Neural progenitor cell (in vitro differentiated cells): ENCODE measurements around the gene PTTG1IP. TPM values are rescaled to one million over a fixed set of nuclear protein-coding genes. Genes with fewer than 3 reads are reported as not detected.

ENCODE experiments used
- DNase-seq: peaks from one replicate; pipeline ENCODE4 v3.0.0-alpha.2; 2016; ENCODE audit warnings: low spot score
- H2AFZ ChIP-seq: fragments of 200-600 bp; sonication (generic); replicated peaks from 2 replicates; pipeline ENCODE4 v1.6.1; 2016; ENCODE audit warnings: antibody characterized with exemption
- H3F3A ChIP-seq: fragments of 200-600 bp; sonication (generic); 2 replicates; pipeline ENCODE4 v1.6.1; 2016; ENCODE audit warnings: antibody characterized with exemption, low read depth
- H3K27ac ChIP-seq: fragments of 200-600 bp; sonication (generic); 2 replicates; pipeline ENCODE4 v1.5.1; 2016; ENCODE audit warnings: mild to moderate bottlenecking
- H3K27me3 ChIP-seq: fragments of 200-600 bp; sonication (generic); 2 replicates; pipeline ENCODE4 v1.6.1; 2016; ENCODE audit warnings: mild to moderate bottlenecking, moderate library complexity
- H3K36me3 ChIP-seq: fragments of 200-600 bp; sonication (generic); 2 replicates; pipeline ENCODE4 v1.5.1; 2016
- H3K4me1 ChIP-seq: fragments of 200-600 bp; sonication (generic); 2 replicates; pipeline ENCODE4 v1.6.1; 2016; ENCODE audit warnings: mixed run types
- H3K4me2 ChIP-seq: fragments of 200-600 bp; sonication (generic); 2 replicates; pipeline ENCODE4 v1.6.1; 2016
- H3K4me3 ChIP-seq: fragments of 200-600 bp; sonication (generic); 2 replicates; pipeline ENCODE4 v1.5.1; 2016
- H3K79me2 ChIP-seq: fragments of 200-600 bp; sonication (generic); 2 replicates; pipeline ENCODE4 v1.6.1; 2016; ENCODE audit warnings: low read depth
- H3K9ac ChIP-seq: fragments of 200-600 bp; sonication (generic); 2 replicates; pipeline ENCODE4 v1.6.1; 2016
- H3K9me3 ChIP-seq: fragments of 200-600 bp; sonication (generic); 2 replicates; pipeline ENCODE4 v1.5.1; 2016; ENCODE audit warnings: low read depth
- H4K20me1 ChIP-seq: fragments of 200-600 bp; sonication (generic); 2 replicates; pipeline ENCODE4 v1.6.1; 2016; ENCODE audit warnings: low read depth
- H3K27ac Mint-ChIP-seq: 3 replicates; pipeline ENCODE4 v1.8.0; 2021; ENCODE audit warnings: mixed read lengths
- H3K27me3 Mint-ChIP-seq: 2 replicates; pipeline ENCODE4 v1.8.0; 2022; ENCODE audit warnings: low read depth, mild to moderate bottlenecking, inconsistent platforms, moderate library complexity, mixed read lengths; ENCODE audit not compliant: insufficient read depth
- H3K36me3 Mint-ChIP-seq: 3 replicates; pipeline ENCODE4 v1.8.0; 2021; ENCODE audit warnings: mixed read lengths
- H3K4me1 Mint-ChIP-seq: 3 replicates; pipeline ENCODE4 v1.8.0; 2021; ENCODE audit warnings: mixed read lengths
- H3K4me3 Mint-ChIP-seq: 3 replicates; pipeline ENCODE4 v1.8.0; 2021; ENCODE audit warnings: mild to moderate bottlenecking, moderate library complexity, mixed read lengths
- H3K9me3 Mint-ChIP-seq: 3 replicates; pipeline ENCODE4 v1.8.0; 2020; ENCODE audit warnings: mixed read lengths
- EZH2 ChIP-seq: fragments of 200-600 bp; sonication (generic); IDR thresholded peaks from 2 replicates; pipeline ENCODE4 v1.6.1; 2017; ENCODE audit warnings: antibody characterized with exemption, mild to moderate bottlenecking, moderate library complexity
- EZH2phosphoT487 ChIP-seq: fragments of 200-600 bp; sonication (generic); IDR thresholded peaks from 2 replicates; pipeline ENCODE4 v1.6.1; 2017; ENCODE audit warnings: antibody characterized with exemption
- total RNA-seq: library from RNA; depleted of rRNA; stranded (reverse); fragments of >200 nt; gene quantifications from 2 replicates; pipeline ENCODE4 v1.2.3, GENCODE V29; 2015; ENCODE audit warnings: low replicate concordance
- TF ChIP-seq, protein P1 (sequence below): fragments of 200-600 bp; sonication (generic); IDR thresholded peaks from 2 replicates; pipeline ENCODE4 v1.5.1; 2017; ENCODE audit warnings: antibody characterized with exemption, mild to moderate bottlenecking

PTTG1IP gene
- total RNA-seq, 1 donor from 2014 or later = 162 TPM

DNA sequence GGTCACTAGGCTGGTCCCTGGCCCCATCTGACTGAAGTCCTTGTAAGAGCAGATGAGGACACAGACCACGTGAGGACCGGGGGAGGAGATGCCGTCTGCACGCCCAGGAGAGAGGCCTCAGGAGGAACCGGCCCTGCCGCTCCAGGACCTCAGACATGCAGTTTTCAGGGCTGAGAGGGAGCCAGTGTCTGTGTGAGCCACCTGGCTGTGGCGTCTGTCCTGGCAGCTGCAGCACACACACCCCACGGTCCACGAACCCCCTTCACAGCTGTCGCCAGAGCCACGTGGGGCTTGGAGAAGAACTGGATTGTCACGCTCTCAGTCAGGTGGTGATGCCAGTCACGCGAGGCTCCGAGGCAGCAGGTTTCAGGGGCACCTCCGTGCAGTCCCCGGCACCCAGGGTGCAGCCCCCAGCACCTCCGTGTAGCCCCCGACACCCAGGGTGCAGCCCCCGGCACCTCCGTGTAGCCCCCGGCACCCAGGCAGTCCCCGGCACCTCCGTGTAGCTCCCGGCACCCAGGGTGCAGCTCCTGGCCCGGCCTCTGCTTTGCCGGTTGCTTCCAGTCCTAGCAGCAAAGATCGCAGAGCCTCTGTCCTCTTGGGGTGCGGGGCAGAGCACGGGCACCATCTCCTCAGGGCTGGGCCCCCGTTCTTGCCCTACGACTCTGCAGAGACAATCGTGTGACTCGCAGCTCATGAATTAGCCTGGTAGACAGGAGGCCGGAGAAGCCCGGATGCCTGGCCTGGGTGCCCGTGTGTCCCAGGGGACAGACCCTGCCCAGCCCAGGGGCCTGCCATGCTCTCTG lies 36.6 kb downstream of the PTTG1IP start:
- no peaks in the 10 kb centered on the region for H3F3A ChIP-seq
- H3K27me3 ChIP-seq = no peaks in the 10 kb centered on the region
- no peak for TF ChIP-seq EZH2
- TF ChIP-seq, protein P1, sequence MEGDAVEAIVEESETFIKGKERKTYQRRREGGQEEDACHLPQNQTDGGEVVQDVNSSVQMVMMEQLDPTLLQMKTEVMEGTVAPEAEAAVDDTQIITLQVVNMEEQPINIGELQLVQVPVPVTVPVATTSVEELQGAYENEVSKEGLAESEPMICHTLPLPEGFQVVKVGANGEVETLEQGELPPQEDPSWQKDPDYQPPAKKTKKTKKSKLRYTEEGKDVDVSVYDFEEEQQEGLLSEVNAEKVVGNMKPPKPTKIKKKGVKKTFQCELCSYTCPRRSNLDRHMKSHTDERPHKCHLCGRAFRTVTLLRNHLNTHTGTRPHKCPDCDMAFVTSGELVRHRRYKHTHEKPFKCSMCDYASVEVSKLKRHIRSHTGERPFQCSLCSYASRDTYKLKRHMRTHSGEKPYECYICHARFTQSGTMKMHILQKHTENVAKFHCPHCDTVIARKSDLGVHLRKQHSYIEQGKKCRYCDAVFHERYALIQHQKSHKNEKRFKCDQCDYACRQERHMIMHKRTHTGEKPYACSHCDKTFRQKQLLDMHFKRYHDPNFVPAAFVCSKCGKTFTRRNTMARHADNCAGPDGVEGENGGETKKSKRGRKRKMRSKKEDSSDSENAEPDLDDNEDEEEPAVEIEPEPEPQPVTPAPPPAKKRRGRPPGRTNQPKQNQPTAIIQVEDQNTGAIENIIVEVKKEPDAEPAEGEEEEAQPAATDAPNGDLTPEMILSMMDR = no peak
- no peak for TF ChIP-seq EZH2phosphoT487
- no peak overlapping the region for H3K9ac ChIP-seq
- no peak overlapping the region for H3K27ac ChIP-seq
- H3K79me2 ChIP-seq = no peaks in the 10 kb centered on the region
- no peaks in the 10 kb centered on the region for H3K4me1 ChIP-seq
- no peak overlapping the region for H2AFZ ChIP-seq
- H3K27me3 Mint-ChIP-seq = peaks cover 12% of the 10 kb centered on the region
- no peak overlapping the region for H3K4me3 ChIP-seq
- H3K27ac Mint-ChIP-seq = no peak overlapping the region
- peaks cover 2% of the 10 kb centered on the region for H3K4me1 Mint-ChIP-seq
- no peak overlapping the region for H3K4me3 Mint-ChIP-seq
- H3K9me3 ChIP-seq = no peaks in the 10 kb centered on the region
- H3K36me3 Mint-ChIP-seq = no peaks in the 10 kb centered on the region
- H3K9me3 Mint-ChIP-seq = no peaks in the 10 kb centered on the region
- no peak for DNase-seq
- H3K36me3 ChIP-seq = no peaks in the 10 kb centered on the region
- H3K4me2 ChIP-seq = no peak overlapping the region
- H4K20me1 ChIP-seq = no peaks in the 10 kb centered on the region

DNA sequence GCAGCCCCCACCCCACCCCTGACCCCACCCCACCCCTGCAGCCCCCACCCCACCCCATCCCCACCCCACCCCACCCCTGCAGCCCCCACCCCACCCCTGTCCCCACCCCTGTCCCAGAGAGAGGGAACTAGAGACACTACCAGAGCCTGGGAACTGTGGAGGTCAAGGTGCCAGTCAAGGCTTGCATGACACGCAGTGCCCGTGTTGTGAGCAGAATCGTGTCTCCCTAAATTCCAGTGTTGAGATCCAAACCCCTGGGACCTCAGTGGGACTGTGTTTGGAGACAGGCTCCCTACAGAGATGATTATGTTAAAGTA lies 37.2 kb downstream of the PTTG1IP start:
- Histone ChIP-seq H3K27me3 (no peaks in the 10 kb centered on the region), H2AFZ (no peak overlapping the region), H3K9me3 (no peaks in the 10 kb centered on the region), H3K79me2 (no peaks in the 10 kb centered on the region), H3K36me3 (no peaks in the 10 kb centered on the region), H3K4me1 (no peaks in the 10 kb centered on the region), H3K27ac (no peak overlapping the region), H3F3A (no peaks in the 10 kb centered on the region), H3K9ac (no peak overlapping the region), H4K20me1 (no peaks in the 10 kb centered on the region), H3K4me2 (no peak overlapping the region), H3K4me3 (no peak overlapping the region)
- peaks cover 2% of the 10 kb centered on the region for H3K4me1 Mint-ChIP-seq
- peaks cover 11% of the 10 kb centered on the region for H3K27me3 Mint-ChIP-seq
- H3K4me3 Mint-ChIP-seq = no peak overlapping the region
- no peaks in the 10 kb centered on the region for H3K9me3 Mint-ChIP-seq
- no peaks in the 10 kb centered on the region for H3K36me3 Mint-ChIP-seq
- no peak overlapping the region for H3K27ac Mint-ChIP-seq
- no peak for DNase-seq
- TF ChIP-seq EZH2phosphoT487 (no peak), EZH2 (no peak)
- TF ChIP-seq, protein P1 = no peak

DNA sequence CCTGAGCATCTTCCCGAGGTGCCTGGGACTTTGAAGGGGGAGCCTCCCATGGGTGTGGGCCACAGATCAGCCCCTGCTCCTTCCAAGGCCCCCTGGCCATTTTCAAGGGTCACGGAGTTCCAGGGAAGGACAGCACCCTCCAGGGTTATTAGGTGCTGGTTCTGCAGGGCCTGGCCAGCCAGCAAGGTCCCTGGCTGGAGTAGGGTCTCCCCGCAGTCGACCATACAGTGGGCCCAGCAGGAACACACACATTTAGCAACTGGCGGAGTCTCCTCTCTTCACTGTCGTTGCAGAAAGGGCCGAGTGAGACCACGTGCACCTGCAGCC lies 37.9 kb downstream of the PTTG1IP start:
- Histone ChIP-seq H3K79me2 (no peaks in the 10 kb centered on the region), H3K9ac (no peak overlapping the region), H4K20me1 (no peaks in the 10 kb centered on the region), H3K4me3 (no peak overlapping the region), H2AFZ (no peak overlapping the region), H3K36me3 (no peaks in the 10 kb centered on the region), H3K4me2 (no peak overlapping the region), H3K27me3 (no peaks in the 10 kb centered on the region), H3K27ac (no peak overlapping the region), H3F3A (no peaks in the 10 kb centered on the region), H3K4me1 (no peaks in the 10 kb centered on the region), H3K9me3 (no peaks in the 10 kb centered on the region)
- peaks cover 8% of the 10 kb centered on the region for H3K27me3 Mint-ChIP-seq
- H3K4me3 Mint-ChIP-seq = no peak overlapping the region
- DNase-seq = no peak
- H3K4me1 Mint-ChIP-seq = peaks cover 2% of the 10 kb centered on the region
- H3K9me3 Mint-ChIP-seq = no peaks in the 10 kb centered on the region
- no peaks in the 10 kb centered on the region for H3K36me3 Mint-ChIP-seq
- TF ChIP-seq EZH2 (no peak), EZH2phosphoT487 (no peak)
- TF ChIP-seq, protein P1 = no peak
- no peak overlapping the region for H3K27ac Mint-ChIP-seq
